HCT116 (cell line): Measurements from ENCODE around the gene INPP5E. TPM values are rescaled to one million over a fixed set of nuclear protein-coding genes. Genes with fewer than 3 reads are reported as not detected.

ENCODE experiments used
- ATAC-seq: fragments of 200-7000 bp; cut with Tn5 transposase; 2 replicates; pipeline ENCODE4 v1.9.1; 2020; ENCODE audit warnings: mild to moderate bottlenecking, moderate library complexity
- BruUV-seq: library from RNA; stranded (reverse); fragments of 400-500 nt; replicated peaks from 2 replicates; lab custom pipeline; 2021; lab: Mats Ljungman, UMichigan
- CTCF ChIA-PET: fragments of 300-600 bp; sonication (Branson Sonifier 250); formaldehyde crosslinking; loops from one replicate; lab custom pipeline; 2021; ENCODE audit warnings: antibody characterized with exemption; lab: Charles Lee
- POLR2A ChIA-PET: fragments of 300-600, 350-600 bp; sonication (Branson Sonifier 250); formaldehyde crosslinking; loops from one replicate; lab custom pipeline; 2021; ENCODE audit warnings: antibody characterized with exemption; lab: Charles Lee
- RAD21 ChIA-PET, 2 experiments: fragments of 300-600 bp; sonication (Branson Sonifier 250); formaldehyde crosslinking; loops; one replicate each; lab custom pipeline; 2023; ENCODE audit warnings: low total read pairs in 2 of 2; ENCODE audit not compliant: uncharacterized antibody in 2 of 2, unreplicated experiment in 2 of 2, low non-redundant PET in 1 of 2; lab: Charles Lee
- DNase-seq: peaks from one replicate; pipeline ENCODE4 v3.0.0-alpha.2; 2010; ENCODE audit warnings: low read depth, low spot score
- H2AFZ ChIP-seq: fragments of 200-600 bp; shearing (Covaris generic), sonication (generic); 2 replicates; pipeline ENCODE4 v1.6.1; 2017; ENCODE audit warnings: low read depth, mixed run types, mixed read lengths, antibody characterized with exemption, low read length; ENCODE audit not compliant: poor library complexity, severe bottlenecking
- H3K27ac ChIP-seq: 2 replicates; pipeline ENCODE4 v1.5.1; 2012; ENCODE audit warnings: low read depth, low read length
- H3K27me3 ChIP-seq: fragments of 200-600 bp; sonication (generic); 2 replicates; pipeline ENCODE4 v1.6.1; 2016; ENCODE audit warnings: mixed run types, low read length, mixed read lengths; ENCODE audit not compliant: insufficient read depth
- H3K36me3 ChIP-seq, 2 experiments: fragments of 200-500 bp in 1 of 2; fragments of 200-600 bp in 1 of 2; sonication (Bioruptor generic) in 1 of 2; sonication (generic) in 1 of 2; 2 replicates each; pipeline versions ENCODE4 v1.5.1 to v1.6.1; 2014 to 2016; ENCODE audit warnings: low read length in 2 of 2, inconsistent platforms in 1 of 2, mixed read lengths in 1 of 2, mixed run types in 1 of 2; ENCODE audit not compliant: insufficient read depth in 2 of 2, control insufficient read depth in 1 of 2
- H3K4me1 ChIP-seq, 2 experiments: fragments of 200-600 bp in 1 of 2; sonication (generic) in 1 of 2; 2 replicates each; pipeline versions ENCODE4 v1.5.1 to v1.6.1; 2012 to 2017; ENCODE audit warnings: low read length in 2 of 2, inconsistent platforms in 1 of 2, mild to moderate bottlenecking in 1 of 2, mixed read lengths in 1 of 2, mixed run types in 1 of 2, moderate library complexity in 1 of 2; ENCODE audit not compliant: insufficient read depth in 2 of 2, control insufficient read depth in 1 of 2
- H3K4me2 ChIP-seq: fragments of 200-600 bp; sonication (generic); 2 replicates; pipeline ENCODE4 v1.6.1; 2017; ENCODE audit warnings: mixed run types, low read length, mixed read lengths
- H3K4me3 ChIP-seq, 2 experiments: fragments of 200-600 bp in 1 of 2; sonication (generic) in 1 of 2; replicated peaks in 1 of 2; 2 replicates each; pipeline ENCODE4 v1.5.1; 2011 to 2016; ENCODE audit warnings: low read length in 2 of 2, control low read depth in 1 of 2, low read depth in 1 of 2, mild to moderate bottlenecking in 1 of 2, mixed read lengths in 1 of 2, mixed run types in 1 of 2
- H3K79me2 ChIP-seq: fragments of 200-600 bp; sonication (generic); 2 replicates; pipeline ENCODE4 v1.6.1; 2017; ENCODE audit warnings: mild to moderate bottlenecking, mixed run types, low read length, moderate library complexity, mixed read lengths; ENCODE audit not compliant: insufficient read depth
- H3K9ac ChIP-seq: fragments of 200-600 bp; sonication (generic); 2 replicates; pipeline ENCODE4 v1.6.1; 2016; ENCODE audit warnings: low read length, mixed read lengths
- H3K9me2 ChIP-seq: fragments of 200-600 bp; sonication (generic), shearing (Covaris generic); 2 replicates; pipeline ENCODE4 v1.6.1; 2017; ENCODE audit warnings: mixed run types, mild to moderate bottlenecking, moderate library complexity; ENCODE audit not compliant: insufficient read depth
- H3K9me3 ChIP-seq, 2 experiments: fragments of 200-500 bp in 1 of 2; fragments of 200-600 bp in 1 of 2; sonication (Bioruptor generic) in 1 of 2; sonication (generic) in 1 of 2; 2 replicates each; pipeline ENCODE4 v1.6.1; 2014 to 2017; ENCODE audit warnings: low read length in 2 of 2, mixed read lengths in 2 of 2, inconsistent platforms in 1 of 2, low read depth in 1 of 2, mild to moderate bottlenecking in 1 of 2, mixed run types in 1 of 2, moderate library complexity in 1 of 2; ENCODE audit not compliant: control insufficient read depth in 1 of 2, insufficient read depth in 1 of 2
- H4K20me1 ChIP-seq: fragments of 200-600 bp; sonication (generic), shearing (Covaris generic); 2 replicates; pipeline ENCODE4 v1.6.1; 2017; ENCODE audit warnings: mixed run types, mild to moderate bottlenecking, moderate library complexity; ENCODE audit not compliant: insufficient read depth
- CBX3 ChIP-seq: IDR thresholded peaks from 2 replicates; pipeline ENCODE4 v1.6.1; 2012; ENCODE audit warnings: low read depth
- EZH2phosphoT487 ChIP-seq: fragments of 200-600 bp; IDR thresholded peaks from 2 replicates; pipeline ENCODE4 v1.6.1; 2018; ENCODE audit warnings: antibody characterized with exemption, borderline replicate concordance
- POLR2A ChIP-seq: IDR thresholded peaks from 2 replicates; pipeline ENCODE4 v1.7.0; 2011; ENCODE audit warnings: borderline replicate concordance; ENCODE audit not compliant: insufficient read depth, insufficient read length; ENCODE audit errors: extremely low read depth
- POLR2AphosphoS5 ChIP-seq: IDR thresholded peaks from 2 replicates; pipeline ENCODE4 v1.6.1; 2011; ENCODE audit warnings: mild to moderate bottlenecking, low read depth, low read length, moderate library complexity
- SP1 ChIP-seq: IDR thresholded peaks from 2 replicates; pipeline ENCODE4 v1.6.1; 2012; ENCODE audit warnings: low read depth
- SRF ChIP-seq: IDR thresholded peaks from 2 replicates; pipeline ENCODE4 v1.6.1; 2012; ENCODE audit warnings: low read depth
- TCF7L2 ChIP-seq: IDR thresholded peaks from 2 replicates; pipeline ENCODE4 v1.7.0; 2011; ENCODE audit warnings: borderline replicate concordance, inconsistent platforms; ENCODE audit not compliant: insufficient read depth, insufficient read length; ENCODE audit errors: extremely low read depth
- YY1 ChIP-seq: IDR thresholded peaks from 2 replicates; pipeline ENCODE4 v1.6.1; 2011; ENCODE audit warnings: low read length, low read depth, moderate library complexity, mild to moderate bottlenecking; ENCODE audit not compliant: insufficient replicate concordance; ENCODE audit errors: extremely low read depth
- ZFX ChIP-seq: fragments of 450-650 bp; IDR thresholded peaks from 2 replicates; pipeline ENCODE4 v1.6.1; 2017
- intact Hi-C: fragments of 100-400 bp; cut with micrococcal nuclease; formaldehyde crosslinking; loops from 2 replicates; pipeline ENCODE4 v1.10.0; 2022
- total RNA-seq: library from RNA; stranded (reverse); gene quantifications from one replicate; pipeline ENCODE4 v1.2.1, GENCODE V29; 2021; ENCODE audit not compliant: unreplicated experiment
- TF ChIP-seq, protein P1 (sequence below), 3 experiments: fragments of 200-600 bp in 1 of 3; sonication (generic) in 1 of 3; IDR thresholded peaks in 2 of 3; conservative IDR thresholded peaks in 1 of 3; 2 replicates each; pipeline ENCODE4 v1.5.1; 2012 to 2017; ENCODE audit warnings: low read depth in 2 of 3, low read length in 2 of 3, antibody characterized with exemption in 1 of 3, borderline replicate concordance in 1 of 3, control low read depth in 1 of 3, mild to moderate bottlenecking in 1 of 3, mixed read lengths in 1 of 3, mixed run types in 1 of 3, moderate library complexity in 1 of 3; ENCODE audit not compliant: insufficient read depth in 1 of 3

Gene INPP5E
- total RNA-seq, 1 experiment from 2014 or later: 23.8 TPM

DNA sequence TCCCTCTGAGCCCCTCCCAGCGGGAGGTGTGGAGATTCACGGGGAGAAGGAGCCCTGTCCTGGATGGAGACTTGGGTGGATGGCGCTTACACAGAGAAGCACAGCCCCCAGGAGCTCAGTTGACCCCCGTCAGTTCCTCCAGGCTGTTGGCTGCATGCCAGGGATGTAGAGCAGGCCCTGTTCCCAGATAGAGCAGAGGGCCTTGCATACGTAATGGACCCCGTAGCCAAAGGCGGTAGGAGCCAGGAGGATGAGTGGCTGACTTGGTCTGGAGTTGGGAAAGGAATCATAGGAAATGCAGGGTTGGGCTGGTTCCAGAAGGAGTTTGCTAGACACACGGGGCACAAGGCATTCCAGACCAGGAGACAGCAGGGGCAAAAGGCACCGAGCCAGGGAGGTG is 26.7 kb downstream of the INPP5E start:
- H3K9me3 ChIP-seq: no peaks in the 10 kb centered on the region
- no peak for ATAC-seq
- ChIA-PET RAD21 (no interaction called here), POLR2A (no interaction called here), CTCF (interaction anchor here (1.3 kb wide), 1 partner anchor 11 kb away, joined by 3 read pairs; no protein-coding TSS in a partner anchor)
- intact Hi-C loops: no loop called here
- H3K79me2 ChIP-seq: peaks cover 86% of the 10 kb centered on the region
- no peak overlapping the region for H3K4me3 ChIP-seq
- no TSS peak for BruUV-seq
- H3K9ac ChIP-seq: no peak overlapping the region
- no peaks in the 10 kb centered on the region for H3K9me2 ChIP-seq
- TF ChIP-seq SRF: no peak
- TF ChIP-seq TCF7L2: no peak
- no peak for TF ChIP-seq SP1
- TF ChIP-seq ZFX: no peak
- no peak for TF ChIP-seq CBX3
- TF ChIP-seq POLR2A: no peak
- no peak for TF ChIP-seq EZH2phosphoT487
- TF ChIP-seq POLR2AphosphoS5: no peak
- peaks cover 12 to 25% of the 10 kb centered on the region in 2 experiments for H3K4me1 ChIP-seq
- no peaks in the 10 kb centered on the region for H3K27me3 ChIP-seq
- H3K27ac ChIP-seq: no peak overlapping the region
- H3K4me2 ChIP-seq: no peak overlapping the region
- H4K20me1 ChIP-seq: no peaks in the 10 kb centered on the region
- H3K36me3 ChIP-seq: peaks cover 38 to 59% of the 10 kb centered on the region in 2 experiments
- no peak for DNase-seq
- H2AFZ ChIP-seq: no peak overlapping the region

DNA sequence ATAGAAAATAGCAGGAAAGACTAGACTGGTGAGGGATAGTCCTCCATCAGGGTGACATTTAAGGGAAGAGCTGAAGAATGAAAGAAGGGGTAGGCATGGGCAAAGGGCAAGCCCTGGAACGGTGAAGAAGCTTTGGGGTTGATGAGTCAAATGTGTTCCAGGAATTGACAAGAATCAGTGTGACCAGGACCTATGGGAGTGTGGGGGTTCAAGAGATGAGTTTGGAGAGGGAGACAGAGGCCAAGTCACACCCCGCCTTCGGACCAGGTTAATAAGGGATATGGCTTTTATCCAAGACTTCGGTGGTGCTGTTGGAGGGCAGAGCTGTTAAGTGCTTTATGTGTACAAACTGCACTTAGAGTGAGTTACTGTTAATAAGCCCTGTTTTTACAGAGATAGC is 28.3 kb downstream of the INPP5E start:
- H3K27me3 ChIP-seq: no peaks in the 10 kb centered on the region
- intact Hi-C loops: no loop called here
- TSS peak; percentile 69 for BruUV-seq
- ATAC-seq (no peak), DNase-seq (no peak)
- H3K36me3 ChIP-seq: peaks cover 31 to 59% of the 10 kb centered on the region in 2 experiments
- TF ChIP-seq YY1 (no peak), ZFX (no peak)
- TF ChIP-seq, protein P1, sequence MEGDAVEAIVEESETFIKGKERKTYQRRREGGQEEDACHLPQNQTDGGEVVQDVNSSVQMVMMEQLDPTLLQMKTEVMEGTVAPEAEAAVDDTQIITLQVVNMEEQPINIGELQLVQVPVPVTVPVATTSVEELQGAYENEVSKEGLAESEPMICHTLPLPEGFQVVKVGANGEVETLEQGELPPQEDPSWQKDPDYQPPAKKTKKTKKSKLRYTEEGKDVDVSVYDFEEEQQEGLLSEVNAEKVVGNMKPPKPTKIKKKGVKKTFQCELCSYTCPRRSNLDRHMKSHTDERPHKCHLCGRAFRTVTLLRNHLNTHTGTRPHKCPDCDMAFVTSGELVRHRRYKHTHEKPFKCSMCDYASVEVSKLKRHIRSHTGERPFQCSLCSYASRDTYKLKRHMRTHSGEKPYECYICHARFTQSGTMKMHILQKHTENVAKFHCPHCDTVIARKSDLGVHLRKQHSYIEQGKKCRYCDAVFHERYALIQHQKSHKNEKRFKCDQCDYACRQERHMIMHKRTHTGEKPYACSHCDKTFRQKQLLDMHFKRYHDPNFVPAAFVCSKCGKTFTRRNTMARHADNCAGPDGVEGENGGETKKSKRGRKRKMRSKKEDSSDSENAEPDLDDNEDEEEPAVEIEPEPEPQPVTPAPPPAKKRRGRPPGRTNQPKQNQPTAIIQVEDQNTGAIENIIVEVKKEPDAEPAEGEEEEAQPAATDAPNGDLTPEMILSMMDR (IDR thresholded peaks at IDR 0.05 in 2 of 3, conservative IDR thresholded peaks at IDR 0.05 in 1 of 3; ENCODE audit: borderline replicate concordance in 1 of 3, insufficient read depth in 1 of 3, low read depth in 2 of 3, low read length in 2 of 3): no peak
- peaks cover 86% of the 10 kb centered on the region for H3K79me2 ChIP-seq
- peaks cover 12 to 25% of the 10 kb centered on the region in 2 experiments for H3K4me1 ChIP-seq
- no peak overlapping the region for H2AFZ ChIP-seq
- ChIA-PET RAD21 (no interaction called here), CTCF (no interaction called here), POLR2A (no interaction called here)
- no peaks in the 10 kb centered on the region for H3K9me3 ChIP-seq
- peak overlapping the region; percentile 78 to 99 for H3K4me3 ChIP-seq
- H3K4me2 ChIP-seq: peak overlapping the region; percentile 91
- H3K9ac ChIP-seq: peak overlapping the region; percentile 96
- H3K27ac ChIP-seq: peak overlapping the region; percentile 93
- no peaks in the 10 kb centered on the region for H3K9me2 ChIP-seq
- no peaks in the 10 kb centered on the region for H4K20me1 ChIP-seq
